Liver (tissue), 9 donors: Measurements from ENCODE around the gene MARVELD3. TPM values are rescaled to one million over a fixed set of nuclear protein-coding genes. Genes with fewer than 3 reads are reported as not detected.

Source experiments
- DNase-seq: peaks from one replicate; pipeline ENCODE4 v3.0.0-alpha.2; 2017; ENCODE audit warnings: low spot score
- H3K27ac ChIP-seq, 2 donors: one replicate each; pipeline ENCODE4 v1.7.0; 2013; ENCODE audit warnings: inconsistent platforms in 2 of 2, low read length in 2 of 2, control low read depth in 1 of 2, low read depth in 1 of 2, mild to moderate bottlenecking in 1 of 2
- H3K27me3 ChIP-seq, 4 donors: one replicate each; pipeline versions ENCODE4 v1.6.1 to v1.7.0; 2013; ENCODE audit warnings: low read length in 3 of 4, inconsistent platforms in 1 of 4, mild to moderate bottlenecking in 1 of 4, moderate library complexity in 1 of 4; ENCODE audit not compliant: control insufficient read depth in 4 of 4, insufficient read depth in 4 of 4
- H3K36me3 ChIP-seq, 4 donors: one replicate each; pipeline versions ENCODE4 v1.6.1 to v1.7.0; 2013; ENCODE audit warnings: low read length in 3 of 4, mild to moderate bottlenecking in 3 of 4, low read depth in 1 of 4, moderate library complexity in 1 of 4; ENCODE audit not compliant: control insufficient read depth in 4 of 4, insufficient read depth in 3 of 4
- H3K4me1 ChIP-seq, 4 donors: one replicate each; pipeline versions ENCODE4 v1.6.1 to v1.7.0; 2013; ENCODE audit warnings: low read length in 3 of 4, mild to moderate bottlenecking in 3 of 4, moderate library complexity in 1 of 4; ENCODE audit not compliant: control insufficient read depth in 4 of 4, insufficient read depth in 4 of 4
- H3K4me3 ChIP-seq, 3 donors: one replicate each; pipeline versions ENCODE4 v1.6.1 to v1.7.0; 2013; ENCODE audit warnings: low read length in 3 of 3, control low read depth in 1 of 3, low read depth in 1 of 3, mild to moderate bottlenecking in 1 of 3
- H3K9ac ChIP-seq, 2 donors: one replicate each; pipeline ENCODE4 v1.7.0; 2013; ENCODE audit warnings: low read length in 2 of 2, mild to moderate bottlenecking in 2 of 2, moderate library complexity in 2 of 2, control low read depth in 1 of 2, low read depth in 1 of 2
- H3K9me3 ChIP-seq, 4 donors: one replicate each; pipeline versions ENCODE4 v1.6.1 to v1.7.0; 2013; ENCODE audit warnings: low read length in 3 of 4; ENCODE audit not compliant: control insufficient read depth in 4 of 4
- ATF3 ChIP-seq: IDR thresholded peaks from 2 replicates; pipeline ENCODE4 v1.6.1; 2016; ENCODE audit warnings: antibody characterized with exemption
- CTCF ChIP-seq: fragments of 150-350 bp; IDR thresholded peaks from 2 replicates; pipeline ENCODE4 v1.5.1; 2017; ENCODE audit warnings: improper control_type of control experiment, low read depth, low read length; ENCODE audit not compliant: missing input control
- EGR1 ChIP-seq, 2 donors: IDR thresholded peaks; 2 replicates each; pipeline ENCODE4 v1.6.1; 2016 to 2018; ENCODE audit warnings: antibody characterized with exemption in 2 of 2, low read depth in 2 of 2
- FOXA1 ChIP-seq: IDR thresholded peaks from 2 replicates; pipeline ENCODE4 v1.6.1; 2016; ENCODE audit warnings: antibody characterized with exemption
- FOXA2 ChIP-seq: IDR thresholded peaks from 2 replicates; pipeline ENCODE4 v1.6.1; 2016; ENCODE audit warnings: antibody characterized with exemption
- GABPA ChIP-seq, 2 donors: IDR thresholded peaks in 1 of 2; conservative IDR thresholded peaks in 1 of 2; 2 replicates each; pipeline ENCODE4 v1.6.1; 2016; ENCODE audit warnings: antibody characterized with exemption in 2 of 2, mild to moderate bottlenecking in 1 of 2, moderate library complexity in 1 of 2
- HNF4G ChIP-seq: IDR thresholded peaks from 2 replicates; pipeline ENCODE4 v1.6.1; 2016; ENCODE audit warnings: antibody characterized with exemption
- JUND ChIP-seq, 2 donors: IDR thresholded peaks; 2 replicates each; pipeline ENCODE4 v1.6.1; 2016; ENCODE audit warnings: antibody characterized with exemption in 2 of 2
- MAX ChIP-seq: IDR thresholded peaks from 2 replicates; pipeline ENCODE4 v1.6.1; 2016; ENCODE audit warnings: antibody characterized with exemption
- NR2F2 ChIP-seq: IDR thresholded peaks from 2 replicates; pipeline ENCODE4 v1.6.1; 2016; ENCODE audit warnings: antibody characterized with exemption
- RXRA ChIP-seq, 2 donors: IDR thresholded peaks; 2 replicates each; pipeline ENCODE4 v1.6.1; 2017 to 2018; ENCODE audit warnings: antibody characterized with exemption in 2 of 2, mild to moderate bottlenecking in 1 of 2
- SP1 ChIP-seq: IDR thresholded peaks from 2 replicates; pipeline ENCODE4 v1.6.1; 2018; ENCODE audit warnings: antibody characterized with exemption, mild to moderate bottlenecking
- TAF1 ChIP-seq: conservative IDR thresholded peaks from 2 replicates; pipeline ENCODE4 v1.6.1; 2016; ENCODE audit warnings: antibody characterized with exemption, mild to moderate bottlenecking
- YY1 ChIP-seq: IDR thresholded peaks from 2 replicates; pipeline ENCODE4 v1.6.1; 2016; ENCODE audit warnings: antibody characterized with exemption, mild to moderate bottlenecking
- ZBTB33 ChIP-seq: IDR thresholded peaks from 2 replicates; pipeline ENCODE4 v1.6.1; 2016; ENCODE audit warnings: antibody characterized with exemption
- WGBS: extraction: QIAGEN DNeasy Blood & Tissue Kit; methylation state at CpG from one replicate; pipeline ENCODE4 v1.1.7; 2013; 5-methylcytosine and 5-hydroxymethylcytosine counted together
- polyA plus RNA-seq, 2 donors: library from polyadenylated mRNA; stranded (reverse) in 1 of 2; unstranded in 1 of 2; fragments of 200-250 nt in 1 of 2; fragments of >200 nt in 1 of 2; fragmentation: Nextera tagmentation in 1 of 2; extraction: Ambion mirVana in 1 of 2; gene quantifications; one replicate each; pipeline versions ENCODE4 v1.2.1 to v1.2.3, GENCODE V29; 2013 to 2015
- total RNA-seq, 2 donors: library from RNA; depleted of rRNA; stranded (reverse); fragments of >200 nt; gene quantifications; one replicate each; pipeline ENCODE4 v1.2.3, GENCODE V29; 2014
- donor health status: healthy.
- donor health status: healthy.
- donor health status: healthy.
- donor health status: healthy.
- donor health status: healthy.

MARVELD3 gene
- total and polyA plus RNA-seq, 4 donors: 1.8 to 4.9 (median 4.1) TPM

GRCh38 chr16:71627731-71628181 lies 1.8 kb downstream of the MARVELD3 start (continued):
- TF ChIP-seq JUND (IDR thresholded peaks at IDR 0.05) (no peak), FOXA2 (no peak), HNF4G (no peak), NR2F2 (no peak), TAF1 (no peak), CTCF (no peak), RXRA (IDR thresholded peaks at IDR 0.05) (no peak)

- no peak overlapping the region for H3K4me3 ChIP-seq
- no peaks in the 10 kb centered on the region for H3K27me3 ChIP-seq
- H3K9ac ChIP-seq: no peak overlapping the region
- DNase-seq: no peak
- H3K27ac ChIP-seq: no peak overlapping the region
- TF ChIP-seq NR2F2 (no peak), MAX (no peak), YY1 (no peak), EGR1 (IDR thresholded peaks at IDR 0.05; ENCODE audit: low read depth in 2 of 2) (no peak), FOXA1 (no peak), JUND (IDR thresholded peaks at IDR 0.05) (no peak), TAF1 (no peak), ATF3 (no peak), ZBTB33 (no peak), SP1 (no peak)
- no peaks in the 10 kb centered on the region for H3K9me3 ChIP-seq
- H3K36me3 ChIP-seq: peaks cover 0 to 3% (median 0%) of the 10 kb centered on the region in 4 donors
- H3K4me1 ChIP-seq: peaks cover 2 to 9% (median 6%) of the 10 kb centered on the region in 4 donors
- 58% methylated on average over 5 of the region's 5 CpGs for whole genome bisulfite sequencing
These were observed 2.8 kb downstream of the MARVELD3 start for GRCh38 chr16:71628810-71629209.

- Histone ChIP-seq H3K27ac (no peak overlapping the region), H3K9me3 (no peaks in the 10 kb centered on the region), H3K4me1 (peaks cover 0 to 9% (median 5%) of the 10 kb centered on the region in 4 donors), H3K4me3 (no peak overlapping the region), H3K27me3 (no peaks in the 10 kb centered on the region), H3K36me3 (peaks cover 0 to 3% (median 0%) of the 10 kb centered on the region in 4 donors), H3K9ac (no peak overlapping the region)
- 83% methylated on average over 11 of the region's 11 CpGs for WGBS
- DNase-seq: no peak
- no peak for TF ChIP-seq MAX
- TF ChIP-seq YY1: no peak
- no peak for TF ChIP-seq JUND (IDR thresholded peaks at IDR 0.05)
- no peak for TF ChIP-seq FOXA2
- no peak for TF ChIP-seq HNF4G
- TF ChIP-seq EGR1 (IDR thresholded peaks at IDR 0.05; ENCODE audit: low read depth in 2 of 2): no peak
- TF ChIP-seq ZBTB33: no peak
- TF ChIP-seq FOXA1: no peak
- TF ChIP-seq CTCF: no peak
- no peak for TF ChIP-seq GABPA (IDR thresholded peaks at IDR 0.05 in 1 of 2, conservative IDR thresholded peaks at IDR 0.05 in 1 of 2)
These were observed 3.5 kb downstream of the MARVELD3 start for GRCh38 chr16:71629278-71630016.
